SK-N-SH (cell line): ENCODE results near the gene TMEM187. TPM values are rescaled to one million over a fixed set of nuclear protein-coding genes. Genes with fewer than 3 reads are reported as not detected.

ENCODE experiments used
- CTCF ChIA-PET: fragments of 300-600, 350-600 bp; formaldehyde crosslinking; extraction: SDS; loops from one replicate; lab custom pipeline; 2021; lab: Yijun Ruan, JAX
- POLR2A ChIA-PET: fragments of 350-600 bp; sonication (Branson Sonifier 250); formaldehyde crosslinking; extraction: SDS; loops from one replicate; lab custom pipeline; 2020; ENCODE audit warnings: antibody characterized with exemption, inconsistent platforms; lab: Yijun Ruan, JAX
- DNase-seq: peaks from one replicate; pipeline ENCODE4 v3.0.0; 2012
- H2AFZ ChIP-seq: fragments of 200-600 bp; sonication (generic); 2 replicates; pipeline ENCODE4 v1.8.1; 2016; ENCODE audit warnings: antibody characterized with exemption, mild to moderate bottlenecking, low read depth
- H3F3A ChIP-seq: fragments of 200-600 bp; sonication (generic); replicated peaks from 2 replicates; pipeline ENCODE3; 2016; ENCODE audit warnings: antibody characterized with exemption, mild to moderate bottlenecking; ENCODE audit not compliant: insufficient read depth
- H3K27ac ChIP-seq, 2 experiments: fragments of 200-500 bp in 1 of 2; fragments of 200-600 bp in 1 of 2; sonication (Bioruptor generic) in 1 of 2; sonication (generic), shearing (Covaris generic) in 1 of 2; 2 replicates each; pipeline versions ENCODE4 v1.5.1 to v1.6.1; 2014 to 2016; ENCODE audit warnings: low read depth in 2 of 2, inconsistent platforms in 1 of 2, low read length in 1 of 2, mild to moderate bottlenecking in 1 of 2, mixed read lengths in 1 of 2
- H3K27me3 ChIP-seq: fragments of 200-600 bp; sonication (generic), shearing (Covaris generic); 2 replicates; pipeline ENCODE4 v1.6.1; 2016; ENCODE audit warnings: mixed run types; ENCODE audit not compliant: insufficient read depth
- H3K36me3 ChIP-seq, 2 experiments: fragments of 200-500 bp in 1 of 2; fragments of 200-600 bp in 1 of 2; sonication (Bioruptor generic) in 1 of 2; sonication (generic) in 1 of 2; replicated peaks in 1 of 2; 2 replicates each; pipeline versions ENCODE3 to v1.5.1; 2014 to 2016; ENCODE audit warnings: low read length in 1 of 2, mild to moderate bottlenecking in 1 of 2; ENCODE audit not compliant: insufficient read depth in 2 of 2, control insufficient read depth in 1 of 2
- H3K4me1 ChIP-seq, 2 experiments: fragments of 200-500 bp in 1 of 2; fragments of 200-600 bp in 1 of 2; sonication (Bioruptor generic) in 1 of 2; sonication (generic), shearing (Covaris generic) in 1 of 2; 2 replicates each; pipeline versions ENCODE4 v1.5.1 to v1.6.1; 2014 to 2016; ENCODE audit warnings: low read depth in 1 of 2, low read length in 1 of 2, mixed run types in 1 of 2; ENCODE audit not compliant: insufficient read depth in 2 of 2, control insufficient read depth in 1 of 2
- H3K4me2 ChIP-seq: fragments of 200-600 bp; sonication (generic), shearing (Covaris generic); 2 replicates; pipeline ENCODE4 v1.6.1; 2017; ENCODE audit warnings: mixed run types
- H3K4me3 ChIP-seq, 2 experiments: fragments of 200-500 bp in 1 of 2; fragments of 200-600 bp in 1 of 2; sonication (Bioruptor generic) in 1 of 2; sonication (generic), shearing (Covaris generic) in 1 of 2; 2 replicates each; pipeline versions ENCODE4 v1.5.1 to v1.8.1; 2014 to 2016; ENCODE audit warnings: low read depth in 2 of 2, inconsistent platforms in 1 of 2, low read length in 1 of 2, mild to moderate bottlenecking in 1 of 2, mixed read lengths in 1 of 2, moderate library complexity in 1 of 2
- H3K79me2 ChIP-seq: fragments of 200-600 bp; sonication (generic); 2 replicates; pipeline ENCODE4 v1.8.1; 2017; ENCODE audit warnings: mild to moderate bottlenecking; ENCODE audit not compliant: insufficient read depth
- H3K9ac ChIP-seq: fragments of 200-600 bp; sonication (generic); 2 replicates; pipeline ENCODE4 v1.6.1; 2017; ENCODE audit warnings: mixed run types
- H3K9me2 ChIP-seq: fragments of 200-600 bp; sonication (generic); 2 replicates; pipeline ENCODE4 v1.6.1; 2017; ENCODE audit warnings: mixed run types
- H3K9me3 ChIP-seq: fragments of 200-600 bp; sonication (generic); 2 replicates; pipeline ENCODE4 v1.6.1; 2017; ENCODE audit warnings: mixed run types, mild to moderate bottlenecking, moderate library complexity
- H4K20me1 ChIP-seq: fragments of 200-600 bp; sonication (generic); 2 replicates; pipeline ENCODE4 v1.6.1; 2017; ENCODE audit warnings: mild to moderate bottlenecking, mixed run types; ENCODE audit not compliant: insufficient read depth
- CHD2 ChIP-seq: fragments of 150-350 bp; IDR thresholded peaks from 2 replicates; pipeline ENCODE4 v1.6.1; 2018; ENCODE audit warnings: low read length; ENCODE audit not compliant: partially characterized antibody
- ELF1 ChIP-seq: IDR thresholded peaks from 2 replicates; pipeline ENCODE4 v1.4.0; 2012
- EP300 ChIP-seq, 2 experiments: IDR thresholded peaks; 2 replicates each; pipeline versions ENCODE4 v1.4.0 to v1.6.1; 2012; ENCODE audit warnings: borderline replicate concordance in 1 of 2, low read depth in 1 of 2, low read length in 1 of 2
- EZH2phosphoT487 ChIP-seq: fragments of 200-600 bp; sonication (generic); IDR thresholded peaks from 2 replicates; pipeline ENCODE4 v1.6.1; 2017; ENCODE audit warnings: low read depth, mixed run types, mild to moderate bottlenecking, antibody characterized with exemption, moderate library complexity, borderline replicate concordance
- FOXJ3 ChIP-seq: sonication (generic); formaldehyde crosslinking; IDR thresholded peaks from 2 replicates; pipeline ENCODE4 v1.5.1; 2020; ENCODE audit warnings: mild to moderate bottlenecking, missing genetic modification reagents
- NFIC ChIP-seq: IDR thresholded peaks from 2 replicates; pipeline ENCODE4 v1.4.0; 2012; ENCODE audit warnings: borderline replicate concordance
- POLR2AphosphoS5 ChIP-seq: IDR thresholded peaks from 2 replicates; pipeline ENCODE4 v1.6.1; 2012; ENCODE audit warnings: low read depth, low read length
- RAD21 ChIP-seq: IDR thresholded peaks from 2 replicates; pipeline ENCODE4 v1.6.1; 2012; ENCODE audit warnings: mild to moderate bottlenecking, low read length
- RCOR1 ChIP-seq: fragments of 150-350 bp; IDR thresholded peaks from 2 replicates; pipeline ENCODE4 v1.6.1; 2017; ENCODE audit warnings: antibody characterized with exemption, low read length
- RXRA ChIP-seq: IDR thresholded peaks from 2 replicates; pipeline ENCODE4 v1.4.0; 2012; ENCODE audit warnings: low read depth, mild to moderate bottlenecking, borderline replicate concordance
- SIN3A ChIP-seq: IDR thresholded peaks from 2 replicates; pipeline ENCODE4 v1.6.1; 2012; ENCODE audit warnings: low read depth, mild to moderate bottlenecking, low read length, moderate library complexity, borderline replicate concordance
- SMC3 ChIP-seq: IDR thresholded peaks from 2 replicates; pipeline ENCODE4 v1.6.1; 2012; ENCODE audit warnings: low read depth, low read length, improper control_type of control experiment
- WGBS: methylation state at CpG from one replicate; pipeline ENCODE4 v1.1.6; 2017; ENCODE audit warnings: low lambda C conversion rate; 5-methylcytosine and 5-hydroxymethylcytosine counted together
- polyA plus RNA-seq, 3 experiments: library from polyadenylated mRNA; depleted of rRNA; stranded (reverse); fragments of >200 nt; gene quantifications; 2 replicates each; pipeline ENCODE4 v1.2.3, GENCODE V29; 2012
- TF ChIP-seq, protein P1 (sequence below): fragments of 200-600 bp; sonication (generic); IDR thresholded peaks from 2 replicates; pipeline ENCODE4 v1.6.1; 2017; ENCODE audit warnings: antibody characterized with exemption, mild to moderate bottlenecking, moderate library complexity
- TF ChIP-seq, protein P2 (sequence below): IDR thresholded peaks from 2 replicates; pipeline ENCODE4 v1.4.0; 2012; ENCODE audit warnings: low read depth

TMEM187 gene
- polyA plus RNA-seq, 1 of the 3 experiments (the other 2 are of a cell fraction): 10.9 TPM

DNA sequence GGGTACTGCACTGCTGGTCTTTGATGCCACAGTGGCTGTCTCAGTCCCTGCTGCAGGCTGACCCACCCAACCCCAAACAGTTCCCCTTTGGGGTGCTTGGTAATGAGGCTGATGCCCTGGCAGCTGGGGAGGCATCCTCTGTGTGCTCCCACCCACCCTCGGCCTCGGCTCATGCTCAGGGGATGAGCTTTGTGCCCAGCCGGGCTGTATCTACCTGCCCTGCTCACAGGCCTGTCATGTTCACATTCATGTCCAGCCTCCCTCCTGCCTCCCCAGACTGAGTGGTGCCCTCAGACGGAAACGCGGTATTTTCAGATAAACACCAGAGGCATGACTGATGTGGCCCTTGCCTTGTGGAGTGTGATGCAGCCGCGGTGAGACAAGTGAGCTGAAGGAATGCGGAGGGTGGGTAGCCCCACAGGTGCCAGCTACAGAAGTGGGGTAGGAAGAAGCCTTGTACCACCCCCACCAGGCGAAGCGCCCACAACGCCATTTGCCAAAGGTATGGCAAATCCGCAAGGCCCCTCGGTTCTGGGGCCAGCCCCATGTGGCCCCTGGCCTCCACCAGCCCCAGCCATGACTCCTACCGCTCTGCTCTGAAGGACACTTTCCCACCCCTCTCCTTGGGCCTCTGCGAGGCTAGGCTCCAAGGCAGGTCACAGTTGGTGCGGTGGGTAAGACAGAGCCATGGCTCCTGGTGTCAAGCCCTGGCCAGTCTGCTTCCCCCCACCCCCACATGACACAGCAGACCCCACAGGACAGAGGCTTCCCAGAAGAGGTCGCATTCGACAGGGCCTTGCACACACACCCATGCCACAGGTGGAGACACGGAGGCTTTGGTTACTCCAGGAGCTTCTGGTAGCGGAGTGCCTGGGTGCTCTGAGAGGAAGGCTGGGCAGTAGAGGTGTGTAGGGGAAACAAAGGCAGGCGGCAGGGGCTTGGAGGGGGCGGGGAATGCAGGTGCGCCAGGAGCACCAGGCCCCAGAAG, 26.3 kb upstream of the TMEM187 start:
- Histone ChIP-seq H2AFZ (no peak overlapping the region), H3K4me2 (no peak overlapping the region), H3K4me3 (no peak overlapping the region), H3K9me2 (no peaks in the 10 kb centered on the region), H3K79me2 (no peaks in the 10 kb centered on the region), H3K27ac (no peak overlapping the region), H4K20me1 (0 out of 2 replicates have a peak, but pooled peaks cover 9% of the 10 kb centered on the region), H3K9ac (no peak overlapping the region), H3K27me3 (no peaks in the 10 kb centered on the region), H3K36me3 (peaks cover 0 to 39% of the 10 kb centered on the region in 2 experiments), H3F3A (peaks cover 19% of the 10 kb centered on the region), H3K9me3 (no peaks in the 10 kb centered on the region), H3K4me1 (peaks cover 0 to 2% of the 10 kb centered on the region in 2 experiments; a peak in 1 of 4 replicates)
- ChIA-PET POLR2A (interaction anchor here (0.7 to 1.3 kb wide), 3 partner anchors 12 to 168 kb away, joined by 3 to 5 read pairs (median 3); partner anchors contain the start of gene NAA10), CTCF (interaction anchor here (0.6 to 11.8 kb wide), 27 partner anchors 8 to 1005 kb away, joined by 3 to 271 read pairs (median 4); partner anchors contain the start of genes ARHGAP4, HCFC1, NAA10 and PLXNB3)
- TF ChIP-seq RCOR1: no peak
- no peak for TF ChIP-seq NFIC
- TF ChIP-seq ELF1: no peak
- TF ChIP-seq, protein P1, sequence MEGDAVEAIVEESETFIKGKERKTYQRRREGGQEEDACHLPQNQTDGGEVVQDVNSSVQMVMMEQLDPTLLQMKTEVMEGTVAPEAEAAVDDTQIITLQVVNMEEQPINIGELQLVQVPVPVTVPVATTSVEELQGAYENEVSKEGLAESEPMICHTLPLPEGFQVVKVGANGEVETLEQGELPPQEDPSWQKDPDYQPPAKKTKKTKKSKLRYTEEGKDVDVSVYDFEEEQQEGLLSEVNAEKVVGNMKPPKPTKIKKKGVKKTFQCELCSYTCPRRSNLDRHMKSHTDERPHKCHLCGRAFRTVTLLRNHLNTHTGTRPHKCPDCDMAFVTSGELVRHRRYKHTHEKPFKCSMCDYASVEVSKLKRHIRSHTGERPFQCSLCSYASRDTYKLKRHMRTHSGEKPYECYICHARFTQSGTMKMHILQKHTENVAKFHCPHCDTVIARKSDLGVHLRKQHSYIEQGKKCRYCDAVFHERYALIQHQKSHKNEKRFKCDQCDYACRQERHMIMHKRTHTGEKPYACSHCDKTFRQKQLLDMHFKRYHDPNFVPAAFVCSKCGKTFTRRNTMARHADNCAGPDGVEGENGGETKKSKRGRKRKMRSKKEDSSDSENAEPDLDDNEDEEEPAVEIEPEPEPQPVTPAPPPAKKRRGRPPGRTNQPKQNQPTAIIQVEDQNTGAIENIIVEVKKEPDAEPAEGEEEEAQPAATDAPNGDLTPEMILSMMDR: no peak
- TF ChIP-seq EP300 (IDR thresholded peaks at IDR 0.05; ENCODE audit: borderline replicate concordance in 1 of 2, low read depth in 1 of 2, low read length in 1 of 2): no peak
- no peak for TF ChIP-seq CHD2
- no peak for TF ChIP-seq RXRA
- TF ChIP-seq POLR2AphosphoS5: no peak
- TF ChIP-seq SIN3A: no peak; the same call in 1 of the 2 replicates
- TF ChIP-seq EZH2phosphoT487: no peak
- 94% methylated on average over 18 of the region's 24 CpGs for WGBS
- DNase-seq: no peak

DNA sequence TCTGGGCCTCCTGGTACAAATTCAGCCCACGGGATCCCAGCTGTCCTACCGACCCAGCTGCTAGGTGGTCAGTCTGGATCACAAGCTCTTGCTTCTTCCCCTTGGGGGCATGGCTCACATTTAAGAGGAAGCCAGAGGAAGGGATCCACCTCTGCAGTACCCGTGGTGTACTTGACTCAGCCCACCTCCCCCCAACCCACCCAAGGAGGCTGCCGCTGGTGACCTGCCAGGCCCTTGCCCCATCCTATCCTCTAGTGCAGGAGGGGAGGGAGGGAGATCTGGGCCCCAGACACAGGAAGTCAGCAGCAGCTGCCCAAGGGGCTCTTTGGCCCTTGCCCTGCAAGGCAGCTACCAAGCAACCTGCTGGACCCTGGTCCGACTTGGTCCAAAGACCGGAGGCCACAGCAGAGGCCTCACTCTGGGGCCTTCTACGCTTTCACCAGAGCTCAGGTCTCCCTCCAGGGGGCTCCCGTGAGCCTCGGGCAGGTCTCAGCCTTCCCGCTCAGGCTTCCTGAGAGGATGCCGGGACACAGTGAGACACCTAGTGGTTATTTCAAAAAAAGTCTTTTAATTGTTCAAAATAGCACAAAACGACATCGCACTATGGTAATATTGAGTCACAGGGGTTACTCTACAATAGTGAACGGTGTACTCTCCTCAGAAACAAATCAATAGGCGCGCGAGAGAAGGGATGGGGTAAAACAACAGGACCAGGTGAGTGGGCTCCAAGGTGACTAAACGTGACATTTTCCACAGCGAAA, 25.4 kb upstream of the TMEM187 start:
- ChIA-PET CTCF (interaction anchor here (0.6 to 11.8 kb wide), 33 partner anchors 9 to 1006 kb away, joined by 3 to 271 read pairs (median 3); partner anchors contain the start of genes ARHGAP4, HCFC1, NAA10 and PLXNB3), POLR2A (interaction anchor here (0.7 to 1.3 kb wide), 2 partner anchors 20 to 169 kb away, joined by 3 read pairs; no protein-coding TSS in a partner anchor)
- H3F3A ChIP-seq: peaks cover 19% of the 10 kb centered on the region
- no peaks in the 10 kb centered on the region for H3K79me2 ChIP-seq
- H2AFZ ChIP-seq: no peak overlapping the region
- peak; percentile 91 for DNase-seq
- H3K36me3 ChIP-seq: peaks cover 3 to 48% of the 10 kb centered on the region in 2 experiments
- no peaks in the 10 kb centered on the region for H3K9me3 ChIP-seq
- H3K9me2 ChIP-seq: no peaks in the 10 kb centered on the region
- H3K27ac ChIP-seq: no peak overlapping the region
- H3K27me3 ChIP-seq: no peaks in the 10 kb centered on the region
- H3K4me3 ChIP-seq: no peak overlapping the region
- no peak overlapping the region for H3K4me2 ChIP-seq
- 39% methylated on average over 13 of the region's 19 CpGs for WGBS
- H3K4me1 ChIP-seq: peaks cover 0 to 2% of the 10 kb centered on the region in 2 experiments; a peak in 1 of 4 replicates
- TF ChIP-seq FOXJ3 (CRISPR knock-in tag): no peak
- TF ChIP-seq ELF1: no peak
- TF ChIP-seq, protein P2, sequence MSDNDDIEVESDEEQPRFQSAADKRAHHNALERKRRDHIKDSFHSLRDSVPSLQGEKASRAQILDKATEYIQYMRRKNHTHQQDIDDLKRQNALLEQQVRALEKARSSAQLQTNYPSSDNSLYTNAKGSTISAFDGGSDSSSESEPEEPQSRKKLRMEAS: 0 out of 2 replicates have a peak, but pooled peaks have one; percentile 17
- peak; percentile 72 for TF ChIP-seq RAD21
- peak; percentile 79 for TF ChIP-seq SMC3
- TF ChIP-seq, protein P1: peak; percentile 96
- H4K20me1 ChIP-seq: 0 out of 2 replicates have a peak, but pooled peaks cover 9% of the 10 kb centered on the region
- H3K9ac ChIP-seq: no peak overlapping the region
